GM21576 (cell line): Measurements from ENCODE around the gene DNAL1.
"Not testable (repeated sequence)": the region's sequence is repeated elsewhere in the genome, so short reads cannot be mapped to it uniquely, and the experiment has no call there.

Source experiments
- ATAC-seq: cut with Tn5 transposase; IDR thresholded peaks from one replicate; pipeline ENCODE4 v1.9.1; 2021; ENCODE audit warnings: mild to moderate bottlenecking, moderate library complexity; ENCODE audit not compliant: unreplicated experiment

The DNAL1 gene

DNA sequence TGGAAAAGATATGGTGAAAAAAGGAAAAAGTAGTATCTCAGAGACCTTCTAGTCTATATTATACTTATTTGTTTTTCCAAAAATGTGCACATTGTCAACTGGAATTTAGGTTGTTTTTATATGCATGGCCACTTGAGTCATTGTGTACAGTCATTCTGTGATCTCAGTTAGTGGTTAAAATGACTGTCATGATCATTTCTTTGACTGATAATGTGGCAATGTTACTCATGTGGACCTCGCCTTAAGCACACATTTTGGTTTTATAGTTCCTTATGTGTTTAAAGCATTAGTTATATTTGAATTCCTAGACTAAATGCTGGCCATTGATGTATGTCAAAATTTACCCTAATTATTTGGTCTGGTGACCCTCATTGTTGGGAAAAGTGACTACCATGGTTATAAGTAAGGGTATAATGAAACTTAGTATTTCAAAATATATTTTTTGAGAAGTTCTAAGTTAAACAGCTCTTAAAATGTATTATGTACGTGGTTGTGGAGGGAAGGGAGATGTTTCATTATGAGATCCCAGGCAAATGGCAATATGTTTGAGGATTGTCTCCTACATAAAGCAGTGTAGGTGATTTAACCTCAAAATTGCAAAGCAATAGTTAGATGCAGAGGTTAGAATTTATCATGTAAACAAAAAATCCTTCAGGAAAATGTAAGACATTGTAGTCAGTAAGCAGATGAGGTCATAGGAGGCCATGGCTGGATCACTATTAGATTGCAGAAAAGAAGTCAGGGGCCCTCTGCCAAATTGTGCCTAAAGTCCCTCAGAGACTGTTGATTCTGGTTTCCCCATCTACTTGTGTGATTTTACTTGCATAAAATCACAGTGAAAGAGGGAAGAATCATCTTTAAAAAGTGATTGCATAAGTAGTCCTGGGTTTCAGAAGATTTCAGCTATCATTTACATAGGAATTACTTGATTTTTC lies 51.9 kb downstream of the DNAL1 start:
- peak; percentile 83 for ATAC-seq

DNA sequence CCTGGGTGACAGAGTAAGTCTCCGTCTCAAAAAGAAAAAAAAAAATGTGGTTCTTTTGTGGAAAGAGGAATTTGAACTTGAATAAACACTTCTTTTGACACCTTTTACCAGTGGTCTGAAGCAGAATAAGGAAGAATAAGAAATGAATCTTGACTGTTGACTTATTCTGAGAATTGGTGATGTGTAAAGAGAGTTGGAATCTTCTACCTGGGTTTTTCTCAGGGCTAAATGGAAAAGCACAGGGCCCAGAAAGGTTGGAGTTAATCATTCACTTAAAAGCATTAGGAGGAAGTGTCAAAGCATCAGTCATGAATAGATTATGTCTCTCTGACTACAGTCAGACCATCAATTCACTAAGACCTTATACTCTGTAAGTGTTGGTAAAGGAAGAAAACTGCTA lies 55.5 kb downstream of the DNAL1 start:
- ATAC-seq, result no peak

DNA sequence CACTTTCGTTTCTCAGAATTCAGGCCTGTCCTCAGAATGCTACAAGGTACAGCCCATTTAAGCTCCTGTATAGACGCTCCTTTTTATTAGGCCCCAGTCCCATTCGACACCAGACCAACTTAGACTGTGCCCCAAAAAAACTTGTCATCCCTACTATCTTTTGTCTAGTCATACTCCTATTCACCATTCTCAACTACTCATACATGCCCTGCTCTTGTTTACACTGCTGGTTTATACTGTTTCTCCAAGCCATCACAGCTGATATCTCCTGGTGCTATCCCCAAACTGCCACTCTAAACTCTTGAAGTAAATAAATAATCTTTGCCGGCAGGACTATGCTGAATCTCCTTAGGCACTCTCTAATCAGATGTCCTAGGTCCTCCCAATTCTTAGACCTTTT lies 63.3 kb downstream of the DNAL1 start:
- ATAC-seq, result not testable (repeated sequence)

DNA sequence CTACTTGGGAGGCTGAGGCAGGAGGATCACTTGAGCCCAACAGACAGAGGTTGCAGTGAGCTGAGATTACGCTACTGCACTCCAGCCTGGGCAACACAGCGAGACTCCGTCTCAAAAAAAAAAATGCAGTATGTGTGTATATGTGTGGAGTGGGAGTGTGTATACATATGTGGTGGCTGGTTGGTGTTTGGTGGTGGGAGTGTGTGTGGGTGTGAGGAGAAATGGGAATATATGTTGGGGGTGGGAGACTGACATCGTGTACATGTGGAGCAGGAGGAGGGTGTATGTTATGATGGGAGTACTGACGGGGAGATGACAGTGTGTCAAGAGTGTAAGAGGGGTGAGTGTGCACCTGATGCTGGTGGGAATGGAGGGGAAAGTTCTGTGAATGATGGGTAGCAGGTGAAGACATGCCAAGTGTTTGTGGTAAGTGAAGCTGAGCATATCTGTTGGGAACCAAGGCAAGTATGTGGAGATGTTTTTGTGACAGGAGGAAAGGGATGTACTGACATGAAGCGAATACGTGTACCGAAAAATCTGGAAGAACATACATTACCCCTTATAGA lies 65.2 kb downstream of the DNAL1 start:
- ATAC-seq, result no peak

DNA sequence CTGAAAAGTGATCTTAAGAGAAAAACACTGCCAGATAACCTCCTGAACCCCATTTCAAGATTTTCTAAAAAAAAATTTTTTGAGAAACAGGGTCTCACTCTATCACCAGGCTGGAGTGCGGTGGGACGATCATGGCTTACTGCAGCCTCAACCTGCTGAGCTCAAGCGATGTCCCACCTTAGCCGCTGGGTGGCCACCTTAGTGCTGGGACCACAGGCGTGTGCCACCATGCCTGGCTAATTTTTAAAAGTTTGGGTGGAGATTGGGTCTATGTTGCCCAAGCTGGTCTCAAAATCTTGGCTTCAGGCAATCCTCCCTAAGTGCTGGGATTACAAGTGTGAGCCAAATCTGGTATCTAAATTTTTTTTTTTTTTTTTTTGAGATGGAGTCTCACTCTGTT lies 66.0 kb downstream of the DNAL1 start:
- no peak for ATAC-seq

DNA sequence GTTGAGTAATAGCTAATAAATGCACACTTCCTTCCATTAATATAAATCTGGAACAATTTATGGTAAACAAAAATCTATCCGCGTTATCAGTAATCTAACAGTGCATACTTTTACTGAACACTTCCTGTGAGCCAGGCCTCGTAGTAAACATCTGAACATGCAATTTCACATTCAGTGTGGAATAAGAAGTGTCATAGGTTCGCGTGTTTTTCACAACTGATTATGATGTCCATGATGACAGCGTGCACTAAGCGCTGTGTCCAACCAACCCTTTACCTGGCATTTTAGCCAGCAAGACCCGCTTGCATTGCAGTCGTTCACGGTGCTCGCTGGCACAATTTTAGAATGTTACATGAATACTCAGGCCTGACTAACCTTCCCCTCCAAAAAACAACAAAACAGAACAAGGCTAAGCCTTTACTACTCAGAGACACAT lies 67.3 kb downstream of the DNAL1 start:
- ATAC-seq, result no peak

DNA sequence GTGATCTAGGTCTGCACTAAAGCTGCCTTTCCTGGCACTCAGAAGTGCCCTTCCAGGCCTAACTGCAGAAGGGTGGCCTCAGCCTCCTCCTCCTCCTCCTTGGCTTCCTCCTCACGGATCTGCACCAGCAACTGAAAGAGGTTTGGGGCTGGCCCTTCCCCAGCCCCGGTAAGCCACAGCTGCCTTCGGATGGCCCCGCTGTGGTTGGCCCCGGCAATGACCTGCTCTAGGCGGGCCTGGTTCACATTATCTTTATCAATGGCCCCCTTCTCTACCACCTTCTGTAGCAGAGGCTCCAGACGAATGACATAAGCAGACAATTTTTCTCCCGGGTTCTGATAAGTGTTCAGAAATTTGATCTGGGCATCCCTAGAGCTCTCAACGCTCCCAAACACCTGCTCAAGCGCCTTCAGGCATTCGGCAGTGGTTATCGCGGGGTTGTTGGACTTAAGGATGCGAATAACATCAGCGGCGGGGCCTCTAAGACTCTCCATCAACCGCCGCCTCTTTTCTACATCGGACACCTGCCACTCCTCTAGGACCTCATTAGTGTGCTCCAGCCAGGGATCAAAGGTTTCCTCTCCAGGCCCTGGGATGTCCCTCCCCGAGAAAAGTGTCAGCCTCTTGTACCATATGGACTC lies 67.9 kb downstream of the DNAL1 start:
- ATAC-seq, result peak; percentile 29

DNA sequence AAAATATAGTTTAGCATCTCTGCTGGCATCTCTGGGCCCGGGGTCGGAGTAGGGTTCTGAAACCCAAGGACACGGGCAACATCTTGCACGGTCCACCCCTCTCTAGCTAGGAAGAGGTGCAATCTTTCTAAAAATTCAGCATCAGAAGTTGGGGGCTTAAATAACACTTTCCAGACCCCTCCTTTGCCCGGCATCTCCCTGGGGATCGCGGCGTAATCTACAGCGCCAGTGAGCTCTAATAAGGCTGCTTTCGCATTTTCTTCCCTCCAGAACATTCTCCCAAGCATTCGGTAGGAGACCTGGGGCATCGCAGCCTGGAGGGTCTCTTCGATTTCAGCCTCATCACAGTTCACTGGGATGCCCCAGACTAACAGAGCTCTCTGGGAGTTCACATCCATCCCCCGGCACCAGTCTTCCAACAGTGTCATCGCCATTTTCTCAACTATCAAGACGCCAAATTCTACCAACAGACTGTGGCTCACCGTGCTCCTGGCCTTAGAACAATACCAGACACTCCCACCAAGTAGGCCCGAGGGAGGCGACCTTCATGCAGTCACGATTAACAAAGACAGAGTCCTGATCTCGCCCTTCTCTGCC lies 68.5 kb downstream of the DNAL1 start:
- ATAC-seq, result no peak

DNA sequence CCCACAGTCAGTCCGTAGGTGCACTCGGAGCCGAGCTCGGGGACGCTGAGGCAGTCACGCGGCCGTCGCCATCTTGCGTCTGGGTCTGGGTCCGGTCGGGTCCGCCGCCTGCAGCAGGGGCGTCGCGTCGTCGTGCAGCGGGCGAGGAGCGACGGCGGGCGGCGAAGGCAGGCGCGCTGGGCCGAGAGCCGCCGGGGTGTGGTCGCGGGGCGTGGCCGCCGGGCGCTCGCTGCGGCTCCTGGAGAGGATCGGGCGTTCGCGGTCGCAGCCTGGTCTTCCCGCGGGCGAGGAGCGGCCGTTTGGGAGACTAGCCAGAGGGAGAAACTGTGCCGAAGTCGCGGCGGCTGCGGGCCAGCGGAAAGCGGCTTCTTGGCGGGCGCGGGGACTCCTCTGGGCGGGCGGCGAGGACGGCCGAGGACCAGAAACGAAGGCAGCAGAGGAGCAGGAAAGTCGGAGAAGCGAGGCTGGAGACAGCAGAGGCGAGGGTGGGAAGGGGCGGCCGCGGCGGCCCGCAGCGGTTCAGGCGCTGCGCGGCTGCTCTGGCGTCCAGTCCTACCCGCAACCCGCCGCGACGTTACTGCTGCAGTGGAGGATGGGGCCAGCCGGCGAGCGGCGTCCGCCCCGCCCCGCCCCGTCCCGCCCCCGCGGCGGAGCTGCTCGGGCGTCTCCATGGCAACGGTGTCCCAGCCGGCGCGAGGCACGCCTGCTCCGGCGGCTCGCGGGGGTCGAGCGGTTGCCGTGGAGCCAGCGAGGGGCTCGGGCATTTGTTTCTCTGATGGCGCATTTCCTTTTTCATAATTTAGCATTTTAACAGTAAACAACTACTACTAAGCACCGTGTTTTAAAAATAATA lies 69.2 kb downstream of the DNAL1 start, which contains the start of gene PNMA1:
Gene PNMA1, minus strand, starts transcription at position 582 of the 853 bp plus-strand sequence. CDS start 745 bp downstream, outside the sequence.
- ATAC-seq, result peak; percentile 66

DNA sequence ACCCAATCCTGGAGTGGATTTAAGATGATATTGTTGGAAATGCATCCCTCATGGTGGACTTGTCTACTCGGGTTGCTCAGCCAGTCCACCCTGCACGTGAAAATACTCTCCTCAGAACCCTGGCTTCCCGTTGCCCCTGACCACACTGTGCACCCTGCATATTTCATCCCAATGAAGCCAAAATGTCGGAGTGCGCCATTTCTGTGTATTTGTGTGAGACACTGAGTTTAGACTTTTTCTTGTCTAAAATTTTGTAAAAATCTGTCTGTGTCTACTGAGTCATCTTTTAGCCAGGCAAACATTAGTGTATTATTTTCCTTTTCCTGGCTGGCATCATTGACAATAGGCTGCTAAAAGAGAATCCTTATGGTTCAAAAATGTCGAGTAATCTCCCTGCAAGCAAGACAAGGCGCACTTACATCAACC lies 69.9 kb downstream of the DNAL1 start:
- peak; percentile 6 for ATAC-seq

DNA sequence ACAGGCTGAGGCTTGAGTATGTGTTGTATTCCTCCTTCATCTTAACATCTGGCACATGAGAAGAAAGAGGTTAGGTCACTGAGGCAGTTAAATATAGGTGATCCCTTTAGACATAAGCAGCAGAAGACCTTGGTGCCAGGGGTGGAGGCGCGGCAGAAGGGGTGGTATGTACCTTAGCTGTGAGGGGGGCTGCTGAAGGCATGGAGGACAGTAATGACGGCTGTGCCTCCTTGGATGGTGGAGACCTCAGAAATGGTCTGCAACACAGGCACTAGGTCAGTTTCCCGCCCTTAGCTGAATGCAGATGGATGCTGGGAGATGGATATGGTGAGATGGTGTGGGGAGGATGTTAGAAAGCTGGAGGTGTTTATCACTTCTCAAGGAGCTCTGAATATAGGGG lies 70.9 kb downstream of the DNAL1 start:
- ATAC-seq, result no peak

DNA sequence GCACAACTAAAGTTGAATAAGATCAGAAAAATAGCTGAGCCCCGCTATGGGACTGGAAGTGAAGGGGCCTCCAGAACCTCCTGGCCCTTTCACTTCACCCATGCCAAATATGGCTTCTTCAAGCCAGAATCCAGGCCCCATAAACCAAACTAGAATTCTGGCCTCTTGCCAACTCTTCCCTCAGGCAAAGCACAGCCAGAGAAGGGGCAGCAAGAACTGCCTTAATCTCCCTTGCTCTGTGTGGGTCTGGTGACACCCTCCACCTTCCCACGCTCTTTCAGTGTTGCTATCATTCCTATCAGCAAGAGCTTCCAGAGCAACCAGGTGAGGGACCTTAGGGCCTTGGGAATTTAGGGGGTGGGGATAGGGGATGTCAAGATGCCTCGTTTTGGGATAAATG lies 72.5 kb downstream of the DNAL1 start:
- no peak for ATAC-seq

DNA sequence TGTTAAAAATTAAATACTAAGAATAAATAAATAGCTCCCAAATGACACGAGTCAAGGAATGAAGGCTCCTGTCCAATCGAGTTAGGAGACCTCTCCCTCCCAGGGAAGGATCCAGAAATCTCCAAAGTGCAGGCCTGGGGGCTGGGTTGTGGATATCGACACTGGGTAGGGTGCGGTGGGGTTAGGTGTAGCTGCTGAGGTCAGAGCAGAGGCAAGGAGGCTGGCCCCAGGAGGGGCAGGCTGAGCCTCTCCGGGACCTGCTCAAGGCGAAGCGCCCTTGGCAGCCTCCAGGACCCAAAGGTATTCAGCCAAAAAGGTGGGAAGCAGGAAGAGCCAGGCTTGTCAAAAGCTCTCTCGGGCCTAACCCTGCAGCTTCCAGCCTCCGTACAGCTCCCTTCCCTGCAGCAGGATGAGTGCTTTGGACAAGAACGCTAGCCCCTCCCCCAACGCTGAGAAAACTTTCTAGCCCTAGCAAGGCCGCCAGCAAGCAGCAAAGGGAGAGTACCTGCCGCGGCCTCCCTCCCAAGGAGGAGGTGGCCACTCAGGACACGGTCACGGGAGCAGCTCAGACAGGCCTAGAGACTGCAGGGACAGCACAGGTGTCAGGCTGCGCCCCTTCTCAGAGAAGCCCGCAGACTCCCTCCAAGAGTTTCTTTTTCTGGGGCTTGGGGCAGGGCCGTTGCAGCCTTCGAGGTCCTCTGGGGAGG lies 73.1 kb downstream of the DNAL1 start:
- no peak for ATAC-seq

DNA sequence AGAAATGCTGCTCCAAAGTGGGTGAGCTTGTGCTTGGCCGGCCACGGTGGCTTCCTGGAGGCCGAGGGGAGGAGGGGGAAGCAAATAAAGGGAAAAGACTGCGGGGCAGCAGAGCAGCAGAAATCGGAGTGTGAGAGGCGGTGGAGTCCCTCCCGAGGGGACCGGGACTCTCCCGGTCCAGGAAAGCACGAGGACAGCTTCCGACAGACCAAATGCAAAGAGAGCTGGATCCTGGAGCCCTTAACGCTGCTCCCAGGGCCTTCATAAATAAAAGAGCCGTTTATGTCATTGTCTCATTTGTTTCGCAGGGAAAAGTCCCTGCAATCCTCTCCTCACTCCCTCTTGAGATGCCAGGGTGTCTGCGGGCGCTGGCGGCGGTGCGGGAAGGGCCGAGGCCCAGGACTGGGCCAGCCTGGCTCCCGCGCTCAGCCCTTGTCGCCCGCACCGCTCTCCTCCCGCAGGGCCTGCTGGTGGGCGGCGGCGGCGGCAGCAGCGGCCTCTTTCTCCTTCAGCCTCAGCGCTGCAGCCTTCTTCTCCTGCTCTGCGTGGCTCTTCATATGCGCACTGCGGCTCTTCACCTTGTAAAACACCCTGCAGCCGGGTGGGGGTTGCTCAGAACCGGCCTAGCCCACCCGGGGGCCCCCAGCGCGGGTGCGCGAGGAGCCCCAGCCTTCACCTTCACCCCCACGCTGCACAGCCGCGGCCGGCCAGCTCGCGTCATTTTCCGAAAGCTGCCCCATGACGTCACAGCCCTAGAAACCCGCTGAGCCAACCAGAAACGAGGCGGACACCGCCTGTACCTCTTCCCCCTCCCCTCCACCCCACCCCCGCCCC lies 73.8 kb downstream of the DNAL1 start:
- no peak for ATAC-seq

DNA sequence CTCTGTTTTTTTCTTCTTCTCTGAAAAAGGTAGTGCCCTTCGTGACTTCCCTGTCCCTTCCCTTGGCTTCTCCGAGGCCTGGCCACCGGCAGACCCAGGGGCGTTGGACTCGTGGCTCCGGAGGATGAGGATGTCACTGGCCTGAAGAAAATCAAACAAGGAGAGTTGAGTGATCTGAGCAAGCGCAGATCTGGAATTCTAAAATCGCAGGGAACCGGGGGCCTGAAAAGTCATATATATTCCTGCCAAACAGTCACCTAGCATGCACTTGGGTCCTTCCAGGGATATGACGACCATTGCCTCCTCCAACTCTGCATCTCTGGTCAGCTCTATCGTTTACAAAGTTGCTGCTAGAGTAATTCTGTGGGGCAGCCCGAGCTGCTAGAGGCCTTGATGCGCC lies 74.6 kb downstream of the DNAL1 start:
- ATAC-seq, result no peak

DNA sequence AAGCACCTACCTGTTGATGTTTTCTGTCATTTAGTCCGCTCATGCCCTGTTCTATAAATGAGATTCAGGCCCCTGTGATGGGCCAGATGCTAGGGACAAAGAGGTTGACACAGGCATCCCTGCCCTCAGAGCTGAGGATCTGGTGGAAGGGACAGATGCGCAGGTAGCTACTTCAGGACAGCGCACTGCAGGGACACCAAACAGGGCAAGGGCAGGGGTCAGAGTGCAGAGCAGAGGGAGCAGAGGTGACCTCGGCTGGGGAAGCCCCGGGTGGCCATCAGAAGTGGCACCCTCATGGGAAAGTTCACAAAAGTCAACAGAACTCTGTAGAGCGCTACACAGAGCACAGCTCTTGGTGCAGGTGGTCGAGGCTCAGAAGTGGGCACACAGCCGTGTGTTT lies 75.0 kb downstream of the DNAL1 start:
- ATAC-seq, result no peak

DNA sequence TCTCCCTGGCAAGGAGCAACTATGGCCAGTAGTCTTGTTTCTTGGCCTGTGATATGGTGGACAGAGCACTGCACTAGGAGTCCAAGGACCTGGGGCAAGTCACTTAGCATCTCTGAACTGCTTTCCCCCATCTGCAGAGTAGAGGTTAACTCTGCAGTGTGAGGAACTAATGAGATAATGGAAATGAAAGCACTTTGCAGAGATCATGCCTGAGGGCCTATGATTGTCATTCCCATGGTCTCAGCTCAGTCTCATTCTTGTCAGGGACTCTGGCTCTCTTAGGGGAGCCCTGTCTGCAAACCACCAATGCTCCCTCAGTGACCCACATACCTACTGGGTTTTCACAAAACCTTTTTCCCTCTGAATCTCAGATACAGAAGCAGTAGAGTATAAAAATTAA lies 75.8 kb downstream of the DNAL1 start:
- ATAC-seq, result no peak

DNA sequence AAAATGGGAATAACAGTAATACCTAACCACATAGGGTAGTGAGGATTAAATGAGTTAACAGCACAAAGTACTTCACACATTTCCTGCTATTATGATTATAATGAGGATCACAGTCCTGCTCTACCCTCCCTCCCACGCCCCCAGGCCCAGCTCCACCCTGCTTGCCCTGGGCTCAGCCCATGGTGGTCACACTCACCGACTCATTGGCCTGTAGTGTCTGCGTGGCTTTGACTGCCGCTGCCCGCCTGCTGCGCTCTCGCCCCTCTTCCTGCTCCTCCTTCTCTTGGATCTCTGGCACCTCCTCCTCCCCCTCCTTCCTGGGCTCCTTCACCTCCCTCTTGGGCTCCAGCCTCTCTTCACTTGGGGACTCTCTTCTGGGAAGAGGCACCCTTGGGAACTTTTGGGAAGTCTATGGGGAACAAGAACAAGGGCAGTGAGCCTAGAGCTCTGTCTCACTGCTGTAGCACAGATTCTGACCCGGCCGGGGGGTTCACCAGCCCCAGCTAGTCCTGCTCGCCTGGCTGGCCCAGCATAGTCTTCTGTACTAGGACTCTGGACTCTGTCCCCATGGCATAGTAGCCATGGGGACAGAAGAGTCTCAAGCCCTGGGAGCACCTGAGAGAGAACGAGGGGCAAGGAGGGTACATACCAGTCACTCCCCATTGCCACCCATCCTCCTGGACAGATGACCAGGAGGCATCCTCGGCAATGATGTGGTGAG lies 76.5 kb downstream of the DNAL1 start:
- ATAC-seq, result no peak
